Ishikawa (cell line): Measurements from ENCODE around the gene CLDN5.

ENCODE experiments used
- CEBPB ChIP-seq: IDR thresholded peaks from 2 replicates; pipeline ENCODE4 v1.6.1; 2012
- CREB1 ChIP-seq: IDR thresholded peaks from 2 replicates; pipeline ENCODE4 v1.6.1; 2012; ENCODE audit warnings: low read depth
- EGR1 ChIP-seq: IDR thresholded peaks from 2 replicates; pipeline ENCODE4 v1.6.1; 2012
- EP300 ChIP-seq: IDR thresholded peaks from 2 replicates; pipeline ENCODE4 v1.6.1; 2012; ENCODE audit warnings: borderline replicate concordance
- FOXM1 ChIP-seq: IDR thresholded peaks from 2 replicates; pipeline ENCODE4 v1.6.1; 2012; ENCODE audit warnings: low read depth, borderline replicate concordance
- MAX ChIP-seq: IDR thresholded peaks from 2 replicates; pipeline ENCODE4 v1.6.1; 2012
- NFIC ChIP-seq: IDR thresholded peaks from 2 replicates; pipeline ENCODE4 v1.6.1; 2012
- RAD21 ChIP-seq: IDR thresholded peaks from 2 replicates; pipeline ENCODE4 v1.6.1; 2012; ENCODE audit warnings: low read depth
- REST ChIP-seq: IDR thresholded peaks from 2 replicates; pipeline ENCODE4 v1.6.1; 2012; ENCODE audit warnings: low read depth, mild to moderate bottlenecking
- TAF1 ChIP-seq: IDR thresholded peaks from 2 replicates; pipeline ENCODE4 v1.6.1; 2012; ENCODE audit warnings: low read depth, mild to moderate bottlenecking
- TCF12 ChIP-seq: IDR thresholded peaks from 2 replicates; pipeline ENCODE4 v1.6.1; 2012; ENCODE audit warnings: low read depth
- TEAD4 ChIP-seq: IDR thresholded peaks from 2 replicates; pipeline ENCODE4 v1.6.1; 2012
- USF1 ChIP-seq: IDR thresholded peaks from 2 replicates; pipeline ENCODE4 v1.6.1; 2012
- YY1 ChIP-seq: IDR thresholded peaks from 2 replicates; pipeline ENCODE4 v1.6.1; 2012; ENCODE audit warnings: low read depth
- ZBTB7A ChIP-seq: IDR thresholded peaks from 2 replicates; pipeline ENCODE4 v1.6.1; 2012; ENCODE audit warnings: low read depth

CLDN5 gene

GRCh38 chr22:19499236-19499879, 24.9 kb downstream of the CLDN5 start:
- TF ChIP-seq CREB1 (no peak), EGR1 (no peak), TEAD4 (no peak), CEBPB (no peak), EP300 (no peak), FOXM1 (no peak), NFIC (no peak), REST (no peak), TCF12 (no peak), TAF1 (no peak), RAD21 (no peak), ZBTB7A (no peak)

GRCh38 chr22:19498866-19499190, 25.4 kb downstream of the CLDN5 start:
- TF ChIP-seq CEBPB (no peak), REST (no peak), EGR1 (no peak), TCF12 (no peak), TEAD4 (no peak), TAF1 (no peak), RAD21 (no peak), CREB1 (no peak), FOXM1 (no peak), MAX (no peak), EP300 (no peak)

GRCh38 chr22:19498154-19498865, 25.9 kb downstream of the CLDN5 start:
- TF ChIP-seq REST (no peak), EP300 (no peak)

GRCh38 chr22:19497245-19497644, 27.0 kb downstream of the CLDN5 start:
- TF ChIP-seq USF1 (no peak), TCF12 (no peak), NFIC (no peak), YY1 (no peak), ZBTB7A (no peak), CREB1 (no peak), MAX (no peak), FOXM1 (no peak), TEAD4 (no peak), CEBPB (no peak)

DNA sequence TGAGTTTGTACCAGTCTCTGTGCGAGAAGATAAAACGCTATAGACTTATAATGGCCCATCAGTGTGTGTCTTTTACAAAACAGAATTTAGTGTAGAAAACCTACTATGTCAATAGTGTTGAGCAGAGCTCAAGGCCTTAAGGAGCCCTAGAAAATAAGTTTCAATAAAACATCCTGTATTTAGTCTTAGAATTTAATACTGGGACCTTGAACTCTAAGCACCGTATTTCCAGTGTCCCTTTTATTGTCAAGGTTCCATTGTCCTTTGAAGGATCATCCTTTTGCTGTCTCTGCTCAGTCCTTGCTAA, 27.9 kb downstream of the CLDN5 start:
- TF ChIP-seq USF1 (no peak), CREB1 (no peak), ZBTB7A (no peak), MAX (no peak), NFIC (no peak), FOXM1 (no peak), EGR1 (no peak), REST (no peak), TEAD4 (no peak), YY1 (no peak), EP300 (no peak)
